Prostate gland (tissue), 2 donors: ENCODE measurements around the gene FCER2. TPM values are rescaled to one million over a fixed set of nuclear protein-coding genes. Genes with fewer than 3 reads are reported as not detected.

Source experiments
- DNase-seq: peaks from one replicate; pipeline ENCODE4 v3.0.0-alpha.2; 2019; ENCODE audit warnings: low spot score
- H3K27ac ChIP-seq, 2 donors: fragments of 200-600 bp; sonication (generic); 2 replicates each; pipeline ENCODE4 v1.5.1; 2017 to 2019
- H3K27me3 ChIP-seq: fragments of 200-600 bp; sonication (generic); replicated peaks from 2 replicates; pipeline ENCODE4 v1.5.1; 2019; ENCODE audit not compliant: insufficient read depth
- H3K36me3 ChIP-seq, 2 donors: fragments of 200-600 bp; sonication (generic); 1 replicate in 1 of 2; 2 replicates in 1 of 2; pipeline versions ENCODE4 v1.5.1 to v1.8.1; 2017 to 2019
- H3K4me1 ChIP-seq: fragments of 200-600 bp; sonication (generic); replicated peaks from 2 replicates; pipeline ENCODE4 v1.5.1; 2019
- H3K4me3 ChIP-seq, 2 donors: fragments of 200-600 bp; sonication (generic); 2 replicates each; pipeline ENCODE4 v1.5.1; 2017 to 2019
- H3K9me3 ChIP-seq: fragments of 200-600 bp; sonication (generic); 2 replicates; pipeline ENCODE4 v1.5.1; 2017
- POLR2A ChIP-seq: fragments of 450-650 bp; IDR thresholded peaks from one replicate; pipeline ENCODE4 v1.6.1; 2016; ENCODE audit warnings: antibody characterized with exemption, mild to moderate bottlenecking
- POLR2AphosphoS5 ChIP-seq: sonication (generic); formaldehyde crosslinking; IDR thresholded peaks from one replicate; pipeline ENCODE4 v1.6.1; 2017; ENCODE audit warnings: antibody characterized with exemption
- WGBS: methylation state at CpG from one replicate; pipeline ENCODE4 v1.1.5; 2018; 5-methylcytosine and 5-hydroxymethylcytosine counted together
- intact Hi-C: fragments of 100-400 bp; cut with DNase I; formaldehyde crosslinking; loops from one replicate; pipeline ENCODE4 v1.14.2; 2022
- total RNA-seq, 2 donors: library from RNA; depleted of rRNA; stranded (reverse); fragments of >200 nt; gene quantifications; one replicate each; pipeline ENCODE4 v1.1.0, GENCODE V29; 2016
- TF ChIP-seq, protein P1 (sequence below), 4 experiments: fragments of 200-600 bp in 2 of 4; fragments of 450-650 bp in 2 of 4; sonication (generic) in 2 of 4; IDR thresholded peaks; 1 replicate in 3 of 4; 2 replicates in 1 of 4; pipeline ENCODE4 v1.5.1; 2016 to 2019; ENCODE audit warnings: antibody characterized with exemption in 4 of 4, mild to moderate bottlenecking in 2 of 4, moderate library complexity in 2 of 4

FCER2 gene
- total RNA-seq, 2 donors from 2014 or later = 1.5 TPM; not detected in 1

DNA sequence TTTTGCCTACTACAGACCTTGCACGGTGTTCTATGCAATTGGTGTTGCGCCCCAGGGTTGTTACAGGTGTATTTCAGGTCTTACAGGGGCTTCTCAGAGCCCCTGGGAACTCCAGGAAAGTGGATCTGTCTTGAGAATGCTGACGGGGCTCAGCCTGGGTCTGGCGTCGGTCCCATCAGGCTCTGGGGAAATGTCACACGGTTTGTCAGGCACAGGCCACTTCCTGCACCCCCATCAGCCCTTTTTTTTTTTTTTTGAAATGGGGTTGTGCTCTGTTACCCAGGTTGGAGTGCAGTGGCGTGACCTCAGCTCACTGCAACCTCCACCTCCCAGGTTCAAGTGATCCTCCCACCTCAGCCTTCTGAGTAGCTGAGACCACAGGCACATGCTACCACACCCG lies 16.7 kb upstream of the FCER2 start:
- Histone ChIP-seq H3K9me3 (no peaks in the 10 kb centered on the region), H3K27me3 (no peaks in the 10 kb centered on the region)

DNA sequence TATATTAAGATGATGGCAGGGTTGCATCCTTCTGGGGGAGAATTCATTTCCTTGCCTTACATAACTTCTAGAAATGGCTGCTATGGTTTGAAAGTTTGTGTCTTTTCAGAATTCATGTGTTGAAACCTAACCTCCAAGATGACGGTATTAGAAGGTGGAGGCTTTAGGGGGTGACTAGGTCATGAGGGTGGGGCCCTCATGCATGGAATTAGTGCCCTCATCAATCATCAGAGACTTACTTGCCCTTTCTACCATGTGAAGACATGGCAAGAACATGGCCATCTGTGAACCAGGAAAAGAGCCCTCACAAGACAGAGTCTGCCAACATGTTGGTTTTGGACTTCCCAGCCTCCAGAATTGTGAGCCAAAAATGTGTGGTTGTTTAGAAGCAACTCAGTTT lies 14.8 kb upstream of the FCER2 start:
- WGBS = 92% methylated on average over 1 of the region's 1 CpG
- TF ChIP-seq POLR2A (no peak), POLR2AphosphoS5 (no peak)
- TF ChIP-seq, protein P1, sequence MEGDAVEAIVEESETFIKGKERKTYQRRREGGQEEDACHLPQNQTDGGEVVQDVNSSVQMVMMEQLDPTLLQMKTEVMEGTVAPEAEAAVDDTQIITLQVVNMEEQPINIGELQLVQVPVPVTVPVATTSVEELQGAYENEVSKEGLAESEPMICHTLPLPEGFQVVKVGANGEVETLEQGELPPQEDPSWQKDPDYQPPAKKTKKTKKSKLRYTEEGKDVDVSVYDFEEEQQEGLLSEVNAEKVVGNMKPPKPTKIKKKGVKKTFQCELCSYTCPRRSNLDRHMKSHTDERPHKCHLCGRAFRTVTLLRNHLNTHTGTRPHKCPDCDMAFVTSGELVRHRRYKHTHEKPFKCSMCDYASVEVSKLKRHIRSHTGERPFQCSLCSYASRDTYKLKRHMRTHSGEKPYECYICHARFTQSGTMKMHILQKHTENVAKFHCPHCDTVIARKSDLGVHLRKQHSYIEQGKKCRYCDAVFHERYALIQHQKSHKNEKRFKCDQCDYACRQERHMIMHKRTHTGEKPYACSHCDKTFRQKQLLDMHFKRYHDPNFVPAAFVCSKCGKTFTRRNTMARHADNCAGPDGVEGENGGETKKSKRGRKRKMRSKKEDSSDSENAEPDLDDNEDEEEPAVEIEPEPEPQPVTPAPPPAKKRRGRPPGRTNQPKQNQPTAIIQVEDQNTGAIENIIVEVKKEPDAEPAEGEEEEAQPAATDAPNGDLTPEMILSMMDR (IDR thresholded peaks at IDR 0.05) = no peak
- Histone ChIP-seq H3K4me3 (no peak overlapping the region), H3K27ac (no peak overlapping the region), H3K4me1 (no peaks in the 10 kb centered on the region), H3K9me3 (no peaks in the 10 kb centered on the region), H3K27me3 (no peaks in the 10 kb centered on the region), H3K36me3 (no peaks in the 10 kb centered on the region)
- DNase-seq = no peak
- intact Hi-C loops = no loop called here

More for the DNA sequence above, 16.7 kb upstream of the FCER2 start:
- H3K4me1 ChIP-seq = no peaks in the 10 kb centered on the region
- TF ChIP-seq POLR2AphosphoS5 (no peak), POLR2A (no peak)
- TF ChIP-seq, protein P1 (IDR thresholded peaks at IDR 0.05) = no peak
- 57% methylated on average over 8 of the region's 8 CpGs for WGBS
- no peak overlapping the region for H3K27ac ChIP-seq
- no peak for DNase-seq
- H3K4me3 ChIP-seq = no peak overlapping the region
- H3K36me3 ChIP-seq = no peaks in the 10 kb centered on the region
- intact Hi-C loops = no loop called here

DNA sequence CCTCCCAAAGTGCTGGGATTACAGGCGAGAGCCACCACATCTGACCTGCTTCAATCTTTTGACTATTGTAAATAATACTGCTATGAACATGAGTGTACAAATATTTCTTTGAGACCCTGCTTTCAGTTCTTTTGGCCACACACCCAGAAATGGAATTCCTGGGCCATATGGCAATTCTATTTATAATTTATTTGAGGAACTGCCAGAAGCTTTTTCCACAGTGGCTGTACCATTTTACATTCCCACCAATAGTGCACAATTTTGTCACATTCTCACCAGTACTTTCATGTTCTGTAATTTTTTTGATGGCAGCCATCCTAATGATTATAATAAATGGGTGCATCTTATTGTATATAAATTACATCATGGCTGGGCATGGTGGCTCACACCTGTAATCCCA lies 13.7 kb upstream of the FCER2 start:
- H3K36me3 ChIP-seq = no peaks in the 10 kb centered on the region
- WGBS = 100% methylated on average over 1 of the region's 1 CpG
- H3K27ac ChIP-seq = no peak overlapping the region
- DNase-seq = no peak
- H3K9me3 ChIP-seq = no peaks in the 10 kb centered on the region
- no peaks in the 10 kb centered on the region for H3K4me1 ChIP-seq
- intact Hi-C loops = no loop called here
- no peaks in the 10 kb centered on the region for H3K27me3 ChIP-seq
- TF ChIP-seq POLR2A (no peak), POLR2AphosphoS5 (no peak)
- TF ChIP-seq, protein P1 (IDR thresholded peaks at IDR 0.05) = no peak
- no peak overlapping the region for H3K4me3 ChIP-seq

DNA sequence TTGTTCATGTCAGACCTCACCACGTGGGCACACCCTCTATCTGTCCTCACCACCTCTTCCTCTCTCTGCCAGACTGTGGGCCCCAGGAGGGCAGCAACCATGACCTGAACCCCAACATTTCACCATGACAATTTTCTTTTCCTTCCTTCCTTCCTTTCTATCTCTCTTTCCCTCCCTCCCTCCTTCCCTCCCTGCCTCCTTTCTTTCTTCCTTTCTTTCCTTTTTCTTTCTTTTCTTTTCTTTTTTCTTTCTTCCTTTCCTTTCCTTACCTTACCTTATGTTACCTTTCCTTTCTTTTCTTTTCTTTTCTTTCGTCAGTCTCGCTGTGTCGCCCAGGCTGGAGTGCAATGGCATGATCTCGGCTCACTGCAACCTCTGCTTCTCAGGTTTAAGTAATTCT lies 8.7 kb upstream of the FCER2 start:
- Histone ChIP-seq H3K36me3 (no peaks in the 10 kb centered on the region), H3K9me3 (no peaks in the 10 kb centered on the region), H3K4me3 (no peak overlapping the region), H3K27ac (no peak overlapping the region), H3K4me1 (no peaks in the 10 kb centered on the region), H3K27me3 (no peaks in the 10 kb centered on the region)
- DNase-seq = no peak
- no peak for TF ChIP-seq POLR2AphosphoS5
- no peak for TF ChIP-seq POLR2A
- TF ChIP-seq, protein P1 (IDR thresholded peaks at IDR 0.05) = no peak
- intact Hi-C loops = no loop called here
- WGBS = 82% methylated on average over 5 of the region's 5 CpGs

DNA sequence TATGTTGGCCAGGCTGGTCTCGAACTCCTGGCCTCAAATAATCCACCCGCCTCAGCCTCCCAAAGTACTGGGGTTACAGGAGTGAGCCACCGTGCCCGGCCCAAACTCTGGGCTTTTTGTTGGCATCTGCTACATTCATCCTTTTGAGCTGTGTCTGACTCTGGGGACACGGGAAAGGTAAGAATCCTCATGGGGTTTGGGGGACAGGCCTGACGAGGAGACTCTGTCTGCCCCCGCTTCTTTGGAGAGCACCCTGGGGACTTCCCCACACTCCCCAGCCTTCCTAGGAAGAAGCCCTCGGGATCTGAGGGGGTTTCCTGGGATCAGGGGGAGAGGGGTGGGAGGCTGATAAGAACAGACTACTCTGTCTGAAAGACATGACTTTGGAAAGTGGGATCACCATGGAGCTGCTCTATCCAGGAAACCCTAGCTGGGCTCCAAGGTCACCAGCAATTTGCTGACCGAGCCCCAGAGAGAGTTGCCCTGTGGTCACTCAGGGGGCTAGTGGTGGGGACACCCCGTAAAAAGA lies 8.1 kb upstream of the FCER2 start:
- no peak overlapping the region for H3K4me3 ChIP-seq
- no peaks in the 10 kb centered on the region for H3K9me3 ChIP-seq
- no peak for DNase-seq
- H3K36me3 ChIP-seq = no peaks in the 10 kb centered on the region
- WGBS = 81% methylated on average over 10 of the region's 10 CpGs
- TF ChIP-seq, protein P1 (IDR thresholded peaks at IDR 0.05) = no peak
- TF ChIP-seq POLR2A = no peak
- H3K27ac ChIP-seq = no peak overlapping the region
- no peaks in the 10 kb centered on the region for H3K4me1 ChIP-seq
- intact Hi-C loops = no loop called here
- no peaks in the 10 kb centered on the region for H3K27me3 ChIP-seq
